Esophagus muscularis mucosa (tissue), 4 donors: ENCODE results near the gene CAPG.

ENCODE experiments used
- EP300 ChIP-seq: sonication (generic); formaldehyde crosslinking; IDR thresholded peaks from one replicate; pipeline ENCODE4 v1.6.1; 2017; ENCODE audit warnings: antibody characterized with exemption
- POLR2A ChIP-seq: fragments of 450-650 bp; IDR thresholded peaks from one replicate; pipeline ENCODE4 v1.6.1; 2017; ENCODE audit warnings: antibody characterized with exemption, moderate library complexity, mild to moderate bottlenecking, low read depth
- POLR2AphosphoS5 ChIP-seq, 2 donors: sonication (generic); formaldehyde crosslinking; IDR thresholded peaks; one replicate each; pipeline ENCODE4 v1.6.1; 2017; ENCODE audit warnings: antibody characterized with exemption in 2 of 2
- TF ChIP-seq, protein P1 (sequence below), 3 experiments: fragments of 200-600 bp in 2 of 3; fragments of 450-650 bp in 1 of 3; sonication (generic) in 2 of 3; IDR thresholded peaks; one replicate each; pipeline ENCODE4 v1.5.1; 2017 to 2019; ENCODE audit warnings: antibody characterized with exemption in 3 of 3, mild to moderate bottlenecking in 2 of 3, moderate library complexity in 1 of 3

DNA sequence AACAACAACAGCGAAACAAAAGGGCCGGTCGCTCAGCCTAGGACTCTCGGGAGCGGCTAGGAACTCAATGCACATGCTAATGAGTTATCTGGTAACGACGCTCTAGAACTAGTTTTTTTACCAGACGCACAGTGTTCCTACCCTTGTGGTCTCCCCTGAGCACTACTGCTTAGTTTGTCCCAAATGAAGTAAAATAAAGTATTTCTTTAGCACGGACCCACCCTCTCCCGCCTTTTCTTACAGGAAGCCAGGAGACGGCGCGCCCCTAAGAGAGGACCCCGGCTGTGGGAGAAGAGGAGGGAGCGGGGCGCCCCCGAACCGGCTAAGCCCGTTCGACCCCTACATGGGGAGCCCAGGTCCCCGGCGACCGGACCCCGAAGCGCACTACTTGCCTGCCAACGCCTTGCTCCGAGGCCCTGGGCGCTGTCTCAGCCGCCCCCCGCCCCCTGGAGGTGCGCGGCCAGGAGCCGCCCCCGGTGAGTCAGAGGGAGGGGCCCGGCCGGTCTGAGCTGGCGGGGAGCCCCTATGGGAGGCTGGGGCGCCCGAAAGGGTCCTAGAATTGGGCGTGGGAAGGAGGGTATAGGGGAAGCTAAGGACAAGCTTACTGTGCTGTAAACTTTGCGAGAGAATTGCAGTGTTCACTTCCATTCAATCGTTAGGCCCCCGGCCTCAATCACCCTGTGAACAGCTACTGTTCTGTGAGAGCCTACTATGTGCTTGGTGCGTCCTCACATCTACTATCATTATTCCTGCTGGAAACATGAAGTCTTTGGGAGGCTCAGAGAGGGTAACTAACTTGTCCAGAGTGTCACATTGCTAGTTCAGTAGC lies 3.6 kb upstream of the CAPG start:
- TF ChIP-seq, protein P1, sequence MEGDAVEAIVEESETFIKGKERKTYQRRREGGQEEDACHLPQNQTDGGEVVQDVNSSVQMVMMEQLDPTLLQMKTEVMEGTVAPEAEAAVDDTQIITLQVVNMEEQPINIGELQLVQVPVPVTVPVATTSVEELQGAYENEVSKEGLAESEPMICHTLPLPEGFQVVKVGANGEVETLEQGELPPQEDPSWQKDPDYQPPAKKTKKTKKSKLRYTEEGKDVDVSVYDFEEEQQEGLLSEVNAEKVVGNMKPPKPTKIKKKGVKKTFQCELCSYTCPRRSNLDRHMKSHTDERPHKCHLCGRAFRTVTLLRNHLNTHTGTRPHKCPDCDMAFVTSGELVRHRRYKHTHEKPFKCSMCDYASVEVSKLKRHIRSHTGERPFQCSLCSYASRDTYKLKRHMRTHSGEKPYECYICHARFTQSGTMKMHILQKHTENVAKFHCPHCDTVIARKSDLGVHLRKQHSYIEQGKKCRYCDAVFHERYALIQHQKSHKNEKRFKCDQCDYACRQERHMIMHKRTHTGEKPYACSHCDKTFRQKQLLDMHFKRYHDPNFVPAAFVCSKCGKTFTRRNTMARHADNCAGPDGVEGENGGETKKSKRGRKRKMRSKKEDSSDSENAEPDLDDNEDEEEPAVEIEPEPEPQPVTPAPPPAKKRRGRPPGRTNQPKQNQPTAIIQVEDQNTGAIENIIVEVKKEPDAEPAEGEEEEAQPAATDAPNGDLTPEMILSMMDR (IDR thresholded peaks at IDR 0.05): peak in 1 of 3 experiments; percentile 14
- TF ChIP-seq POLR2A: no peak
- TF ChIP-seq POLR2AphosphoS5 (IDR thresholded peaks at IDR 0.05): peak; percentile 51 to 71
- TF ChIP-seq EP300: no peak
